Measurements from ENCODE around the gene GUF1.

GUF1 gene

DNA sequence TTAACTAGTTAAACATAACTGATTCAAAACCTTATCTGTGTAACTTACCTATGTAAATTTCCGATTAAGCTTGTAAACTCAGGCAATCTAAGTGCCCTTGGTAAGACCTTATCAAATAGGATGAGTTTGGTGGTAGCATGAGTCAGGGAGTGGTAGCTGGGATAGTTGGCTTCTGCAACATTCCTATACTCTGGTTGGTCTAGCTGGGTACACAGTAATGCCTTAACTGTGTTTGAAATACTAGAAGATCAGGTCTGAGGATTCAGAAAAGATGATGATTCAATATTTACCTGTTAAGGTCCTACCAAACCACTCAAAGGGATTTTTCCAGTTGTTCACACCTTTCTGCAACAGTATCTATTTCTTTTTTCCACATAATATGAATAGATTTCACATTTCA, 32.1 kb upstream of the GUF1 start:
- TF ChIP-seq TCF12 (IDR thresholded peaks at IDR 0.05; ENCODE audit: low read depth) (no peak), RAD21 (IDR thresholded peaks at IDR 0.05; ENCODE audit: low read depth) (no peak), YY1 (IDR thresholded peaks at IDR 0.05; ENCODE audit: low read depth) (no peak), EP300 (IDR thresholded peaks at IDR 0.05; ENCODE audit: borderline replicate concordance) (no peak), CREB1 (IDR thresholded peaks at IDR 0.05; ENCODE audit: low read depth) (no peak), TAF1 (IDR thresholded peaks at IDR 0.05; ENCODE audit: low read depth) (no peak), EGR1 (IDR thresholded peaks at IDR 0.05) (no peak), FOXM1 (IDR thresholded peaks at IDR 0.05; ENCODE audit: borderline replicate concordance, low read depth) (no peak), NFIC (IDR thresholded peaks at IDR 0.05) (no peak), CEBPB (IDR thresholded peaks at IDR 0.05) (no peak), ZBTB7A (IDR thresholded peaks at IDR 0.05; ENCODE audit: low read depth) (no peak), TEAD4 (IDR thresholded peaks at IDR 0.05) (no peak)
- TF ChIP-seq, protein P1, sequence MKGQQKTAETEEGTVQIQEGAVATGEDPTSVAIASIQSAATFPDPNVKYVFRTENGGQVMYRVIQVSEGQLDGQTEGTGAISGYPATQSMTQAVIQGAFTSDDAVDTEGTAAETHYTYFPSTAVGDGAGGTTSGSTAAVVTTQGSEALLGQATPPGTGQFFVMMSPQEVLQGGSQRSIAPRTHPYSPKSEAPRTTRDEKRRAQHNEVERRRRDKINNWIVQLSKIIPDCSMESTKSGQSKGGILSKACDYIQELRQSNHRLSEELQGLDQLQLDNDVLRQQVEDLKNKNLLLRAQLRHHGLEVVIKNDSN (IDR thresholded peaks at IDR 0.05): no peak
- TF ChIP-seq, protein P2, sequence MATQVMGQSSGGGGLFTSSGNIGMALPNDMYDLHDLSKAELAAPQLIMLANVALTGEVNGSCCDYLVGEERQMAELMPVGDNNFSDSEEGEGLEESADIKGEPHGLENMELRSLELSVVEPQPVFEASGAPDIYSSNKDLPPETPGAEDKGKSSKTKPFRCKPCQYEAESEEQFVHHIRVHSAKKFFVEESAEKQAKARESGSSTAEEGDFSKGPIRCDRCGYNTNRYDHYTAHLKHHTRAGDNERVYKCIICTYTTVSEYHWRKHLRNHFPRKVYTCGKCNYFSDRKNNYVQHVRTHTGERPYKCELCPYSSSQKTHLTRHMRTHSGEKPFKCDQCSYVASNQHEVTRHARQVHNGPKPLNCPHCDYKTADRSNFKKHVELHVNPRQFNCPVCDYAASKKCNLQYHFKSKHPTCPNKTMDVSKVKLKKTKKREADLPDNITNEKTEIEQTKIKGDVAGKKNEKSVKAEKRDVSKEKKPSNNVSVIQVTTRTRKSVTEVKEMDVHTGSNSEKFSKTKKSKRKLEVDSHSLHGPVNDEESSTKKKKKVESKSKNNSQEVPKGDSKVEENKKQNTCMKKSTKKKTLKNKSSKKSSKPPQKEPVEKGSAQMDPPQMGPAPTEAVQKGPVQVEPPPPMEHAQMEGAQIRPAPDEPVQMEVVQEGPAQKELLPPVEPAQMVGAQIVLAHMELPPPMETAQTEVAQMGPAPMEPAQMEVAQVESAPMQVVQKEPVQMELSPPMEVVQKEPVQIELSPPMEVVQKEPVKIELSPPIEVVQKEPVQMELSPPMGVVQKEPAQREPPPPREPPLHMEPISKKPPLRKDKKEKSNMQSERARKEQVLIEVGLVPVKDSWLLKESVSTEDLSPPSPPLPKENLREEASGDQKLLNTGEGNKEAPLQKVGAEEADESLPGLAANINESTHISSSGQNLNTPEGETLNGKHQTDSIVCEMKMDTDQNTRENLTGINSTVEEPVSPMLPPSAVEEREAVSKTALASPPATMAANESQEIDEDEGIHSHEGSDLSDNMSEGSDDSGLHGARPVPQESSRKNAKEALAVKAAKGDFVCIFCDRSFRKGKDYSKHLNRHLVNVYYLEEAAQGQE (IDR thresholded peaks at IDR 0.05; ENCODE audit: low read depth): no peak
- TF ChIP-seq, protein P3, sequence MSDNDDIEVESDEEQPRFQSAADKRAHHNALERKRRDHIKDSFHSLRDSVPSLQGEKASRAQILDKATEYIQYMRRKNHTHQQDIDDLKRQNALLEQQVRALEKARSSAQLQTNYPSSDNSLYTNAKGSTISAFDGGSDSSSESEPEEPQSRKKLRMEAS (IDR thresholded peaks at IDR 0.05): no peak

DNA sequence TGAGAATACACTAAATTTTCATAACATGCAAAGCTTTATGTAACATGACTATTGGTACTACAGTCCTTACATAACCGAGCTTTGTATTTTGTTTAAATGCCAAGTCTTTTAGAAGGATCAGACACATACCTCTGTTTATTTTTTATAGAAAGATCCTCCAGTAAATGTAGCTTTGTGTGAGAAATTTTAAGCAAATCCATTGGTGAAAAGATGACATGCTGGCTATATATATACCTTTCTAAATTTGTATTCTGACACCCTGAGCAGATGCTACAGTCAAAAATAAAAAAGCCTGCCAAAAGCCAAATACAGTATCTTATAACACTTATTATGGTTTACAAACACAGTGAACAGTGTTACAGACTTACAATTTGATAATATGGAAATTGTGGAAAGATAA, 26.8 kb upstream of the GUF1 start, which contains the start of gene YIPF7:
YIPF7 (minus strand) TSS at position 201 of the 400 bp plus-strand sequence. CDS start 1,525 bp downstream, outside the sequence.
- TF ChIP-seq YY1 (IDR thresholded peaks at IDR 0.05; ENCODE audit: low read depth) (no peak), CEBPB (IDR thresholded peaks at IDR 0.05) (no peak), TAF1 (IDR thresholded peaks at IDR 0.05; ENCODE audit: low read depth) (no peak), FOXM1 (IDR thresholded peaks at IDR 0.05; ENCODE audit: borderline replicate concordance, low read depth) (no peak), EGR1 (IDR thresholded peaks at IDR 0.05) (no peak), RAD21 (IDR thresholded peaks at IDR 0.05; ENCODE audit: low read depth) (no peak), EP300 (IDR thresholded peaks at IDR 0.05; ENCODE audit: borderline replicate concordance) (no peak), CREB1 (IDR thresholded peaks at IDR 0.05; ENCODE audit: low read depth) (no peak)
- TF ChIP-seq, protein P2 (IDR thresholded peaks at IDR 0.05; ENCODE audit: low read depth): no peak
- TF ChIP-seq, protein P3 (IDR thresholded peaks at IDR 0.05): no peak
- TF ChIP-seq, protein P1 (IDR thresholded peaks at IDR 0.05): no peak

DNA sequence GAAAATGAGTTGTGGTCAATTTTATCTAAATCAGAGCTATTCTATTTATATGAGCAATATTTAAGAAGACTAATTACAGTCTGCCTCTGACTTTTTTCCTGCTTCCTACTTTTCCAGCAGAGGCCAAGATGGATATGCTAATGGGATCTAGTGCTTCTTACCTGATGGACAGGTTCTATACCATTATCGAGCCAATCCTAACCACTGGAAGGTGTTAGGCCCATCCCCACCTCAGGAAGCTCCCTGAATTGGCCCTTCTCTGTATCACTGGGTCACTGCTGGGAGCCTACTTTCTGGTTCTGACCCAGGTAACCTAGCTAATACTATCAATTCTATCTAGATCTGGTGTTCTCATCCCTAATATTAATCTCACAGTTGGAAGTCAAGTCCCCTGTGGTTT, 26.2 kb upstream of the GUF1 start:
- TF ChIP-seq EP300 (IDR thresholded peaks at IDR 0.05; ENCODE audit: borderline replicate concordance) (no peak), CEBPB (IDR thresholded peaks at IDR 0.05) (no peak), TCF12 (IDR thresholded peaks at IDR 0.05; ENCODE audit: low read depth) (no peak), EGR1 (IDR thresholded peaks at IDR 0.05) (no peak), YY1 (IDR thresholded peaks at IDR 0.05; ENCODE audit: low read depth) (no peak), ZBTB7A (IDR thresholded peaks at IDR 0.05; ENCODE audit: low read depth) (no peak), CREB1 (IDR thresholded peaks at IDR 0.05; ENCODE audit: low read depth) (no peak), TAF1 (IDR thresholded peaks at IDR 0.05; ENCODE audit: low read depth) (no peak), TEAD4 (IDR thresholded peaks at IDR 0.05) (no peak), NFIC (IDR thresholded peaks at IDR 0.05) (no peak)
- TF ChIP-seq, protein P3 (IDR thresholded peaks at IDR 0.05): no peak
- TF ChIP-seq, protein P2 (IDR thresholded peaks at IDR 0.05; ENCODE audit: low read depth): no peak
- TF ChIP-seq, protein P1 (IDR thresholded peaks at IDR 0.05): no peak

DNA sequence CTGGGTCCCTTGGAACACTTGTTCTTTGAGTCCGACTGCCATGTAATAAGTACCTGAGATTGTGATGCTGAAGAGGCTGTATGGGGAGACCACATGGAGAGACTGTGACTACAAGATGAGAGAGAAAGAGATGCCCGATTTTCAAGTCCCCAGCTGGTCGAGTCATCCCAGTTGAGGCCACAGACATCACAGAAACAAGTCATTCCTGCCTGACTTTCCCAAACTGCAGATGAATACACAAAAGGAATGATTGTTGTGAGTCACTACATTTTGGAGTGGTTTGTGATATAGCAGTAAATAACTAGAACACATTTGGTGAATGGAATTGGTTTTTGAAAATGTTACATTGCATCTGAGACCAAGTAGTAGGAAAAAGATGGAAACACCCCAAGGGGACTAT, 17.8 kb upstream of the GUF1 start:
- TF ChIP-seq EGR1 (IDR thresholded peaks at IDR 0.05) (no peak), TCF12 (IDR thresholded peaks at IDR 0.05; ENCODE audit: low read depth) (no peak), TAF1 (IDR thresholded peaks at IDR 0.05; ENCODE audit: low read depth) (no peak)
- TF ChIP-seq, protein P3 (IDR thresholded peaks at IDR 0.05): no peak
- TF ChIP-seq, protein P2 (IDR thresholded peaks at IDR 0.05; ENCODE audit: low read depth): no peak
